SK-N-SH treated with all-trans-retinoic acid at 6 μM for 48 hours (cell line): ENCODE results near the gene OLAH.

Source experiments
- ARNTL ChIP-seq: fragments of 450-650 bp; formaldehyde crosslinking; IDR thresholded peaks from 2 replicates; pipeline ENCODE4 v1.5.0; 2020; ENCODE audit warnings: low read depth, mild to moderate bottlenecking, moderate library complexity, borderline replicate concordance
- GLIS3 ChIP-seq: fragments of 250-450 bp; sonication (Bioruptor Pico); IDR thresholded peaks from 2 replicates; pipeline ENCODE4 v1.5.0; 2020; ENCODE audit warnings: mild to moderate bottlenecking, moderate library complexity
- ISL1 ChIP-seq: fragments of 250-450 bp; sonication (Bioruptor Pico); IDR thresholded peaks from 2 replicates; pipeline ENCODE4 v2.1.2; 2022; ENCODE audit warnings: mild to moderate bottlenecking, moderate library complexity
- RARB ChIP-seq: fragments of 250-450 bp; sonication (Bioruptor Pico); IDR thresholded peaks from 2 replicates; pipeline ENCODE4 v1.8.0; 2021; ENCODE audit warnings: mild to moderate bottlenecking, moderate library complexity
- ZC3H10 ChIP-seq: fragments of 250-450 bp; sonication (Bioruptor Pico); IDR thresholded peaks from 2 replicates; pipeline ENCODE4 v1.5.1; 2021; ENCODE audit warnings: mild to moderate bottlenecking, moderate library complexity
- ZFP3 ChIP-seq: fragments of 250-450 bp; sonication (Bioruptor Pico); IDR thresholded peaks from 2 replicates; pipeline ENCODE4 v1.5.0; 2020; ENCODE audit warnings: mild to moderate bottlenecking, moderate library complexity
- ZFP30 ChIP-seq: fragments of 450-650 bp; formaldehyde crosslinking; IDR thresholded peaks from 2 replicates; pipeline ENCODE4 v1.5.0; 2022; ENCODE audit warnings: mild to moderate bottlenecking, moderate library complexity
- TF ChIP-seq, protein P1 (sequence below): fragments of 250-450 bp; sonication (Bioruptor Pico); IDR thresholded peaks from 2 replicates; pipeline ENCODE4 v1.8.0; 2020; ENCODE audit warnings: mild to moderate bottlenecking, moderate library complexity, borderline replicate concordance
- TF ChIP-seq, protein P2 (sequence below): fragments of 250-450 bp; sonication (Bioruptor Pico); IDR thresholded peaks from 2 replicates; pipeline ENCODE4 v1.5.1; 2020; ENCODE audit warnings: low read depth, mild to moderate bottlenecking, moderate library complexity
- TF ChIP-seq, protein P3 (sequence below): fragments of 250-450 bp; sonication (Bioruptor Pico); IDR thresholded peaks from 2 replicates; pipeline ENCODE4 v1.8.0; 2021; ENCODE audit warnings: low read depth, mild to moderate bottlenecking, moderate library complexity, borderline replicate concordance

- TF ChIP-seq ZFP3 (CRISPR knock-in tag) (no peak), ZC3H10 (CRISPR knock-in tag) (no peak), ZFP30 (CRISPR knock-in tag) (no peak), ISL1 (CRISPR knock-in tag) (no peak), RARB (CRISPR knock-in tag) (no peak), GLIS3 (CRISPR knock-in tag) (no peak), ARNTL (CRISPR knock-in tag) (no peak)
- TF ChIP-seq, protein P1, sequence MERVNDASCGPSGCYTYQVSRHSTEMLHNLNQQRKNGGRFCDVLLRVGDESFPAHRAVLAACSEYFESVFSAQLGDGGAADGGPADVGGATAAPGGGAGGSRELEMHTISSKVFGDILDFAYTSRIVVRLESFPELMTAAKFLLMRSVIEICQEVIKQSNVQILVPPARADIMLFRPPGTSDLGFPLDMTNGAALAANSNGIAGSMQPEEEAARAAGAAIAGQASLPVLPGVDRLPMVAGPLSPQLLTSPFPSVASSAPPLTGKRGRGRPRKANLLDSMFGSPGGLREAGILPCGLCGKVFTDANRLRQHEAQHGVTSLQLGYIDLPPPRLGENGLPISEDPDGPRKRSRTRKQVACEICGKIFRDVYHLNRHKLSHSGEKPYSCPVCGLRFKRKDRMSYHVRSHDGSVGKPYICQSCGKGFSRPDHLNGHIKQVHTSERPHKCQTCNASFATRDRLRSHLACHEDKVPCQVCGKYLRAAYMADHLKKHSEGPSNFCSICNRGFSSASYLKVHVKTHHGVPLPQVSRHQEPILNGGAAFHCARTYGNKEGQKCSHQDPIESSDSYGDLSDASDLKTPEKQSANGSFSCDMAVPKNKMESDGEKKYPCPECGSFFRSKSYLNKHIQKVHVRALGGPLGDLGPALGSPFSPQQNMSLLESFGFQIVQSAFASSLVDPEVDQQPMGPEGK (CRISPR knock-in tag) = no peak
- TF ChIP-seq, protein P2, sequence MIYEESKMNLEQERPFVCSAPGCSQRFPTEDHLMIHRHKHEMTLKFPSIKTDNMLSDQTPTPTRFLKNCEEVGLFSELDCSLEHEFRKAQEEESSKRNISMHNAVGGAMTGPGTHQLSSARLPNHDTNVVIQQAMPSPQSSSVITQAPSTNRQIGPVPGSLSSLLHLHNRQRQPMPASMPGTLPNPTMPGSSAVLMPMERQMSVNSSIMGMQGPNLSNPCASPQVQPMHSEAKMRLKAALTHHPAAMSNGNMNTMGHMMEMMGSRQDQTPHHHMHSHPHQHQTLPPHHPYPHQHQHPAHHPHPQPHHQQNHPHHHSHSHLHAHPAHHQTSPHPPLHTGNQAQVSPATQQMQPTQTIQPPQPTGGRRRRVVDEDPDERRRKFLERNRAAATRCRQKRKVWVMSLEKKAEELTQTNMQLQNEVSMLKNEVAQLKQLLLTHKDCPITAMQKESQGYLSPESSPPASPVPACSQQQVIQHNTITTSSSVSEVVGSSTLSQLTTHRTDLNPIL = no peak
- TF ChIP-seq, protein P3, sequence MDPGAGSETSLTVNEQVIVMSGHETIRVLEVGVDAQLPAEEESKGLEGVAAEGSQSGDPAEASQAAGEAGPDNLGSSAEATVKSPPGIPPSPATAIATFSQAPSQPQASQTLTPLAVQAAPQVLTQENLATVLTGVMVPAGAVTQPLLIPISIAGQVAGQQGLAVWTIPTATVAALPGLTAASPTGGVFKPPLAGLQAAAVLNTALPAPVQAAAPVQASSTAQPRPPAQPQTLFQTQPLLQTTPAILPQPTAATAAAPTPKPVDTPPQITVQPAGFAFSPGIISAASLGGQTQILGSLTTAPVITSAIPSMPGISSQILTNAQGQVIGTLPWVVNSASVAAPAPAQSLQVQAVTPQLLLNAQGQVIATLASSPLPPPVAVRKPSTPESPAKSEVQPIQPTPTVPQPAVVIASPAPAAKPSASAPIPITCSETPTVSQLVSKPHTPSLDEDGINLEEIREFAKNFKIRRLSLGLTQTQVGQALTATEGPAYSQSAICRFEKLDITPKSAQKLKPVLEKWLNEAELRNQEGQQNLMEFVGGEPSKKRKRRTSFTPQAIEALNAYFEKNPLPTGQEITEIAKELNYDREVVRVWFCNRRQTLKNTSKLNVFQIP (CRISPR knock-in tag) = no peak
Measured at GRCh38 chr10:15043674-15044073, at the start of gene OLAH.
